Measurements from ENCODE around the gene ZNF700. TPM values are rescaled to one million over a fixed set of nuclear protein-coding genes. Genes with fewer than 3 reads are reported as not detected.
A peak's percentile ranks its signal among the peaks of the same experiment; 100 is the strongest.

Gene ZNF700
- total and polyA plus RNA-seq, 2 donors (not counting 1 experiment from before 2014, with no cell fraction given): 14.3 to 34.9 TPM

- Histone ChIP-seq H3K79me2 (ENCODE audit: control insufficient read depth, insufficient read depth, low read length) (peaks cover 33% of the 10 kb centered on the region), H3K4me3 (ENCODE audit: control extremely low read depth in 1 of 5, extremely low read depth in 1 of 5, insufficient read depth in 1 of 5, low read depth in 2 of 5, low read length in 4 of 5) (no peak overlapping the region), H3K9ac (ENCODE audit: low read length) (no peak overlapping the region), H2AFZ (ENCODE audit: insufficient read depth, low read depth, low read length, poor library complexity, severe bottlenecking) (no peak overlapping the region), H3K36me3 (replicated peaks in 1 of 2; ENCODE audit: control extremely low read depth in 1 of 2, control insufficient read depth in 1 of 2, extremely low read depth in 1 of 2, insufficient read depth in 2 of 2, low read length in 1 of 2) (no peaks in the 10 kb centered on the region), H3K27me3 (replicated peaks in 1 of 4; ENCODE audit: control extremely low read depth in 1 of 4, control insufficient read depth in 3 of 4, insufficient read depth in 4 of 4, low read length in 3 of 4) (no peaks in the 10 kb centered on the region), H3K4me1 (ENCODE audit: control insufficient read depth in 2 of 2, insufficient read depth in 2 of 2, low read length in 2 of 2) (peaks cover 0 to 6% of the 10 kb centered on the region in 2 donors), H3K9me3 (ENCODE audit: control extremely low read depth in 1 of 3, control insufficient read depth in 2 of 3, insufficient read depth in 1 of 3, low read length in 2 of 3) (peaks cover 1 to 13% (median 10%) of the 10 kb centered on the region in 3 donors), H3K27ac (ENCODE audit: low read length in 2 of 2) (no peak overlapping the region), H3K4me2 (replicated peaks; ENCODE audit: low read depth, low read length, poor library complexity, severe bottlenecking) (peak overlapping the region; percentile 96), H4K20me1 (ENCODE audit: control insufficient read depth, insufficient read depth, low read length, poor library complexity, severe bottlenecking) (peaks cover 12% of the 10 kb centered on the region)
- ChIA-PET CTCF (interaction anchor here (1.0 to 7.3 kb wide), 4 partner anchors 24 to 189 kb away, joined by 3 to 173 read pairs (median 67); partner anchors contain the start of genes ZNF700 and ZNF763), POLR2A (interaction anchor here (0.6 to 3.5 kb wide), 4 partner anchors 22 to 1170 kb away, joined by 3 to 38 read pairs (median 22); partner anchors contain the start of genes ZNF700 and ZNF763)
- Mint-ChIP-seq H3K27ac (no peak overlapping the region), H3K27me3 (no peaks in the 10 kb centered on the region), H3K4me3 (no peak overlapping the region), H3K9me3 (ENCODE audit: insufficient read depth) (no peaks in the 10 kb centered on the region), H3K4me1 (peaks cover 17% of the 10 kb centered on the region)
- ATAC-seq (ENCODE audit: low read depth) (no peak), DNase-seq (no peak)
- TF ChIP-seq CTCF (IDR thresholded peaks at IDR 0.05) (no peak), EZH2 (IDR thresholded peaks at IDR 0.05; ENCODE audit: borderline replicate concordance, insufficient read depth, low read depth, low read length, poor library complexity, severe bottlenecking) (no peak)
- 100% methylated on average over 4 of the region's 17 CpGs for WGBS (ENCODE audit: insufficient coverage)
- intact Hi-C loops (cut with micrococcal nuclease): loop anchor here (1.0 to 5.0 kb wide), 3 partner anchors 78 to 188 kb away; partner anchors contain the start of genes ZNF440, ZNF491 and ZNF844
Observed at GRCh38 chr19:11986754-11987153, 61.8 kb downstream of the ZNF700 start.

All from B cell (primary cell).